Stimulated activated CD4-positive, alpha-beta T cell treated with anti-CD3 and anti-CD28 coated beads, Interleukin-12 subunit alpha, Interleukin-12 subunit beta, amount 100 ng/mL, for 24 hours (primary cell): ENCODE measurements around the gene MOCOS.

Experiments
- DNase-seq, 2 experiments: peaks; one replicate each; pipeline ENCODE4 v3.0.0-alpha.2; 2020; ENCODE audit warnings: low read depth in 2 of 2

MOCOS gene

GRCh38 chr18:36271153-36271552, 83.9 kb downstream of the MOCOS start:
- DNase-seq = no peak

- no peak for DNase-seq
Measured at GRCh38 chr18:36273347-36273746, 86.0 kb downstream of the MOCOS start.

- no peak for DNase-seq
Measured at GRCh38 chr18:36274083-36274715, 86.9 kb downstream of the MOCOS start.

- DNase-seq = no peak
Measured at GRCh38 chr18:36275561-36275960, 88.3 kb downstream of the MOCOS start.

- DNase-seq = no peak
Measured at GRCh38 chr18:36279001-36279400, 91.7 kb downstream of the MOCOS start.

GRCh38 chr18:36281936-36282335, 94.6 kb downstream of the MOCOS start:
- DNase-seq = no peak

GRCh38 chr18:36283448-36283847, 96.2 kb downstream of the MOCOS start:
- no peak for DNase-seq

GRCh38 chr18:36284268-36284667, 97.0 kb downstream of the MOCOS start:
- no peak for DNase-seq

GRCh38 chr18:36284671-36285295, 97.5 kb downstream of the MOCOS start:
- DNase-seq = no peak

- no peak for DNase-seq
Measured at GRCh38 chr18:36287653-36288052, 100.4 kb downstream of the MOCOS start.

GRCh38 chr18:36288689-36289088, 101.4 kb downstream of the MOCOS start:
- no peak for DNase-seq

GRCh38 chr18:36294031-36294430, 106.7 kb downstream of the MOCOS start:
- no peak for DNase-seq

GRCh38 chr18:36295214-36295613, 107.9 kb downstream of the MOCOS start:
- no peak for DNase-seq

- no peak for DNase-seq
Measured at GRCh38 chr18:36295880-36296301, 108.6 kb downstream of the MOCOS start.

- no peak for DNase-seq
Measured at GRCh38 chr18:36296650-36297416, 109.5 kb downstream of the MOCOS start.

GRCh38 chr18:36297417-36298125, 110.3 kb downstream of the MOCOS start, which contains the start of gene FHOD3:
Gene FHOD3, plus strand, starts transcription at chr18:36297713. Its CDS starts 123 bp downstream, at chr18:36297836.
- DNase-seq = no peak

GRCh38 chr18:36298126-36298741, 110.9 kb downstream of the MOCOS start:
- DNase-seq = no peak

- DNase-seq = no peak
Measured at GRCh38 chr18:36299015-36299414, 111.7 kb downstream of the MOCOS start.

GRCh38 chr18:36300211-36300610, 112.9 kb downstream of the MOCOS start:
- DNase-seq = no peak

- no peak for DNase-seq
Measured at GRCh38 chr18:36301884-36302283, 114.6 kb downstream of the MOCOS start.

- no peak for DNase-seq
Measured at GRCh38 chr18:36302676-36303075, 115.4 kb downstream of the MOCOS start.
